PC-9 (cell line): ENCODE data around the gene DNAJC12.

Experiments
- EZH2 ChIP-seq: fragments of 200-600 bp; sonication (generic); IDR thresholded peaks from 2 replicates; pipeline ENCODE4 v1.8.0; 2017; ENCODE audit warnings: antibody characterized with exemption, low read depth
- TF ChIP-seq, protein P1 (sequence below): fragments of 200-600 bp; sonication (generic); conservative IDR thresholded peaks from 2 replicates; pipeline ENCODE4 v1.6.1; 2017; ENCODE audit warnings: mixed run types, antibody characterized with exemption, mild to moderate bottlenecking, moderate library complexity

- TF ChIP-seq, protein P1, sequence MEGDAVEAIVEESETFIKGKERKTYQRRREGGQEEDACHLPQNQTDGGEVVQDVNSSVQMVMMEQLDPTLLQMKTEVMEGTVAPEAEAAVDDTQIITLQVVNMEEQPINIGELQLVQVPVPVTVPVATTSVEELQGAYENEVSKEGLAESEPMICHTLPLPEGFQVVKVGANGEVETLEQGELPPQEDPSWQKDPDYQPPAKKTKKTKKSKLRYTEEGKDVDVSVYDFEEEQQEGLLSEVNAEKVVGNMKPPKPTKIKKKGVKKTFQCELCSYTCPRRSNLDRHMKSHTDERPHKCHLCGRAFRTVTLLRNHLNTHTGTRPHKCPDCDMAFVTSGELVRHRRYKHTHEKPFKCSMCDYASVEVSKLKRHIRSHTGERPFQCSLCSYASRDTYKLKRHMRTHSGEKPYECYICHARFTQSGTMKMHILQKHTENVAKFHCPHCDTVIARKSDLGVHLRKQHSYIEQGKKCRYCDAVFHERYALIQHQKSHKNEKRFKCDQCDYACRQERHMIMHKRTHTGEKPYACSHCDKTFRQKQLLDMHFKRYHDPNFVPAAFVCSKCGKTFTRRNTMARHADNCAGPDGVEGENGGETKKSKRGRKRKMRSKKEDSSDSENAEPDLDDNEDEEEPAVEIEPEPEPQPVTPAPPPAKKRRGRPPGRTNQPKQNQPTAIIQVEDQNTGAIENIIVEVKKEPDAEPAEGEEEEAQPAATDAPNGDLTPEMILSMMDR: no peak
- no peak for TF ChIP-seq EZH2
These were observed 13.2 kb upstream of the DNAJC12 start for GRCh38 chr10:67851186-67851585.
